ENCODE results near the gene TIGD4. TPM values are rescaled to one million over a fixed set of nuclear protein-coding genes. Genes with fewer than 3 reads are reported as not detected.
A peak's percentile ranks its signal among the peaks of the same experiment; 100 is the strongest.

TIGD4 gene
- total RNA-seq = under 1 TPM; 0.15 to 0.37 (median 0.18) TPM
- 0.07 TPM for polyA plus RNA-seq
- long read RNA-seq, donor 1 = 0 reads
- long read RNA-seq, donor 2 = 0 reads
- long read RNA-seq, donor 3 = 0 reads
- long read RNA-seq, donor 4 = 0 reads

- peak within 1 kb of the TSS; percentile 80 for H3K27ac ChIP-seq (ENCODE audit: low read length)
- peaks cover under 1% of the 10 kb centered on the region for H3K4me1 ChIP-seq (ENCODE audit: control insufficient read depth, insufficient read depth, low read length)
- H3K4me3 ChIP-seq (ENCODE audit: low read length) = peak within 1 kb of the TSS; percentile 73
- no peaks in the 10 kb centered on the region for H3K9me3 ChIP-seq (ENCODE audit: control insufficient read depth, low read length)
- ATAC-seq (peak; percentile 100), DNase-seq (peak; percentile 99)
- intact Hi-C loops (cut with DNase I) = no loop called here
- WGBS = under 1% methylated on average over 55 of the region's 55 CpGs
- no peaks in the 10 kb centered on the region for H3K27me3 ChIP-seq (ENCODE audit: control insufficient read depth, insufficient read depth)
Observed at GRCh38 chr4:152779513-152780266, at the start of gene TIGD4, which contains the start of gene ARFIP1. Gene TIGD4, minus strand, starts transcription at chr4:152779730. Its CDS starts 8,726 bp downstream, at chr4:152771004. Gene ARFIP1, plus strand, starts transcription at chr4:152779954. Its CDS starts 49,680 bp downstream, at chr4:152829634.

GRCh38 chr4:152828122-152828521, 48.6 kb upstream of the TIGD4 start:
- no peaks in the 10 kb centered on the region for H3K4me1 ChIP-seq (ENCODE audit: control insufficient read depth, insufficient read depth, low read length)
- H3K27ac ChIP-seq (ENCODE audit: low read length) = no peak overlapping the region
- H3K4me3 ChIP-seq (ENCODE audit: low read length) = no peak overlapping the region
- ATAC-seq = no peak
- 100% methylated on average over 1 of the region's 1 CpG for WGBS
- no peaks in the 10 kb centered on the region for H3K9me3 ChIP-seq (ENCODE audit: control insufficient read depth, low read length)
- no peaks in the 10 kb centered on the region for H3K27me3 ChIP-seq (ENCODE audit: control insufficient read depth, insufficient read depth)
- no peak for DNase-seq
- intact Hi-C loops (cut with DNase I) = no loop called here

- no peak overlapping the region for H3K4me3 ChIP-seq (ENCODE audit: low read length)
- ATAC-seq (no peak), DNase-seq (no peak)
- H3K27ac ChIP-seq (ENCODE audit: low read length) = no peak overlapping the region
- H3K9me3 ChIP-seq (ENCODE audit: control insufficient read depth, low read length) = no peaks in the 10 kb centered on the region
- intact Hi-C loops (cut with DNase I) = no loop called here
- H3K4me1 ChIP-seq (ENCODE audit: control insufficient read depth, insufficient read depth, low read length) = no peaks in the 10 kb centered on the region
- no peaks in the 10 kb centered on the region for H3K27me3 ChIP-seq (ENCODE audit: control insufficient read depth, insufficient read depth)
Observed at GRCh38 chr4:152825336-152825735, 45.8 kb upstream of the TIGD4 start.

GRCh38 chr4:152824561-152824960, 45.0 kb upstream of the TIGD4 start:
- no peak overlapping the region for H3K4me3 ChIP-seq (ENCODE audit: low read length)
- WGBS = 100% methylated on average over 2 of the region's 2 CpGs
- DNase-seq (no peak), ATAC-seq (no peak)
- no peaks in the 10 kb centered on the region for H3K9me3 ChIP-seq (ENCODE audit: control insufficient read depth, low read length)
- no peaks in the 10 kb centered on the region for H3K27me3 ChIP-seq (ENCODE audit: control insufficient read depth, insufficient read depth)
- no peak overlapping the region for H3K27ac ChIP-seq (ENCODE audit: low read length)
- no peaks in the 10 kb centered on the region for H3K4me1 ChIP-seq (ENCODE audit: control insufficient read depth, insufficient read depth, low read length)
- intact Hi-C loops (cut with DNase I) = no loop called here

GRCh38 chr4:152822323-152822722, 42.8 kb upstream of the TIGD4 start:
- DNase-seq (no peak), ATAC-seq (no peak)
- Histone ChIP-seq H3K27ac (ENCODE audit: low read length) (no peak overlapping the region), H3K4me3 (ENCODE audit: low read length) (no peak overlapping the region), H3K27me3 (ENCODE audit: control insufficient read depth, insufficient read depth) (no peaks in the 10 kb centered on the region), H3K4me1 (ENCODE audit: control insufficient read depth, insufficient read depth, low read length) (peaks cover 2% of the 10 kb centered on the region), H3K9me3 (ENCODE audit: control insufficient read depth, low read length) (no peaks in the 10 kb centered on the region)
- intact Hi-C loops (cut with DNase I) = no loop called here
- WGBS = 97% methylated on average over 1 of the region's 1 CpG

- Histone ChIP-seq H3K27me3 (ENCODE audit: control insufficient read depth, insufficient read depth) (no peaks in the 10 kb centered on the region), H3K4me3 (ENCODE audit: low read length) (no peak overlapping the region), H3K9me3 (ENCODE audit: control insufficient read depth, low read length) (no peaks in the 10 kb centered on the region), H3K4me1 (ENCODE audit: control insufficient read depth, insufficient read depth, low read length) (peaks cover 2% of the 10 kb centered on the region), H3K27ac (ENCODE audit: low read length) (no peak overlapping the region)
- DNase-seq (no peak), ATAC-seq (no peak)
- intact Hi-C loops (cut with DNase I) = no loop called here
- 100% methylated on average over 2 of the region's 2 CpGs for WGBS
Observed at GRCh38 chr4:152820073-152820472, 40.5 kb upstream of the TIGD4 start.

- H3K4me1 ChIP-seq (ENCODE audit: control insufficient read depth, insufficient read depth, low read length) = peaks cover 2% of the 10 kb centered on the region
- H3K9me3 ChIP-seq (ENCODE audit: control insufficient read depth, low read length) = no peaks in the 10 kb centered on the region
- H3K27ac ChIP-seq (ENCODE audit: low read length) = no peak overlapping the region
- H3K4me3 ChIP-seq (ENCODE audit: low read length) = no peak overlapping the region
- intact Hi-C loops (cut with DNase I) = no loop called here
- ATAC-seq (no peak), DNase-seq (no peak)
- WGBS = 92% methylated on average over 7 of the region's 7 CpGs
- H3K27me3 ChIP-seq (ENCODE audit: control insufficient read depth, insufficient read depth) = no peaks in the 10 kb centered on the region
Observed at GRCh38 chr4:152819026-152819645, 39.6 kb upstream of the TIGD4 start.

- no peaks in the 10 kb centered on the region for H3K27me3 ChIP-seq (ENCODE audit: control insufficient read depth, insufficient read depth)
- intact Hi-C loops (cut with DNase I) = no loop called here
- H3K9me3 ChIP-seq (ENCODE audit: control insufficient read depth, low read length) = no peaks in the 10 kb centered on the region
- H3K27ac ChIP-seq (ENCODE audit: low read length) = no peak overlapping the region
- DNase-seq (no peak), ATAC-seq (no peak)
- H3K4me3 ChIP-seq (ENCODE audit: low read length) = no peak overlapping the region
- peaks cover 2% of the 10 kb centered on the region for H3K4me1 ChIP-seq (ENCODE audit: control insufficient read depth, insufficient read depth, low read length)
Observed at GRCh38 chr4:152817331-152817730, 37.8 kb upstream of the TIGD4 start.

GRCh38 chr4:152815078-152815477, 35.5 kb upstream of the TIGD4 start:
- intact Hi-C loops (cut with DNase I) = no loop called here
- Histone ChIP-seq H3K9me3 (ENCODE audit: control insufficient read depth, low read length) (no peaks in the 10 kb centered on the region), H3K4me3 (ENCODE audit: low read length) (no peak overlapping the region), H3K27ac (ENCODE audit: low read length) (no peak overlapping the region), H3K27me3 (ENCODE audit: control insufficient read depth, insufficient read depth) (no peaks in the 10 kb centered on the region), H3K4me1 (ENCODE audit: control insufficient read depth, insufficient read depth, low read length) (peaks cover 2% of the 10 kb centered on the region)
- ATAC-seq (no peak), DNase-seq (no peak)

GRCh38 chr4:152810715-152811287, 31.3 kb upstream of the TIGD4 start:
- H3K27me3 ChIP-seq (ENCODE audit: control insufficient read depth, insufficient read depth) = no peaks in the 10 kb centered on the region
- H3K9me3 ChIP-seq (ENCODE audit: control insufficient read depth, low read length) = no peaks in the 10 kb centered on the region
- no peak overlapping the region for H3K4me3 ChIP-seq (ENCODE audit: low read length)
- H3K4me1 ChIP-seq (ENCODE audit: control insufficient read depth, insufficient read depth, low read length) = no peaks in the 10 kb centered on the region
- DNase-seq (no peak), ATAC-seq (no peak)
- 86% methylated on average over 11 of the region's 11 CpGs for WGBS
- no peak overlapping the region for H3K27ac ChIP-seq (ENCODE audit: low read length)
- intact Hi-C loops (cut with DNase I) = no loop called here

GRCh38 chr4:152808670-152809069, 29.1 kb upstream of the TIGD4 start:
- intact Hi-C loops (cut with DNase I) = no loop called here
- no peaks in the 10 kb centered on the region for H3K9me3 ChIP-seq (ENCODE audit: control insufficient read depth, low read length)
- ATAC-seq = no peak
- no peak for DNase-seq
- no peaks in the 10 kb centered on the region for H3K4me1 ChIP-seq (ENCODE audit: control insufficient read depth, insufficient read depth, low read length)
- H3K4me3 ChIP-seq (ENCODE audit: low read length) = no peak overlapping the region
- WGBS = 97% methylated on average over 8 of the region's 8 CpGs
- H3K27me3 ChIP-seq (ENCODE audit: control insufficient read depth, insufficient read depth) = no peaks in the 10 kb centered on the region
- no peak overlapping the region for H3K27ac ChIP-seq (ENCODE audit: low read length)

All from right cardiac atrium (tissue), 5 donors.